Measurements from ENCODE around the gene AMDHD2. TPM values are rescaled to one million over a fixed set of nuclear protein-coding genes. Genes with fewer than 3 reads are reported as not detected.
"Not testable (repeated sequence)": the region's sequence is repeated elsewhere in the genome, so short reads cannot be mapped to it uniquely, and the experiment has no call there.

AMDHD2 gene
- total and polyA plus RNA-seq, 2 of the 13 experiments (the other 11 are each of a cell fraction or from before 2014, with no cell fraction given) = 33.5 to 39.1 TPM

DNA sequence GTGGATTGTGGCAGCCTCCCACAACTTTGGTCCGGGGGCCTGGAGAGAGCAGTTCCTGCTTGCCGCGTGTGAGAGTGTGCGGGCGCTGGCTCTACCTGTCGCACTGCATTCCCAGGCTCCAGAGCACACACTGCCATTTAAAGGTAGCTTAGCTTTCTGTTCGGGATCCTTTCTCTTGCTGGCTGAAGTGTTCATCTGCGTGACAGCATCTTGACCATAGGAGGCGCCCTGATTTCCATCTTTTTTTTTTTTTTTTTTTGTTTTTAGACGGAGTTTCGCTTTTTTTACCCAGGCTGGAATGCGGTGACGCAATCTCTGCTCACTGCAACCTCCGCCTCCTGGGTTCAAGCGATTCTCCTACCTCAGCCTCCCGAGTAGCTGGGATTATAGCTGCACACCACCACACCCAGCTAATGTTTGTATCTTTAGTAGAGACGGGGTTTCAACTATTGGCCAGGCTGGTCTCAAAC is 31.3 kb downstream of the AMDHD2 start:
- H3K79me2 ChIP-seq (ENCODE audit: insufficient read depth, low read length); H2AFZ ChIP-seq (ENCODE audit: low read length); intact Hi-C loops (cut with micrococcal nuclease; ENCODE audit: unreplicated experiment); H3K4me1 ChIP-seq (ENCODE audit: insufficient read depth, low read length); H3K9me3 ChIP-seq (ENCODE audit: low read length); H4K20me1 ChIP-seq (ENCODE audit: insufficient read depth, low read length); H3K36me3 ChIP-seq (replicated peaks in 1 of 2; ENCODE audit: control insufficient read depth in 1 of 2, insufficient read depth in 2 of 2, low read length in 2 of 2); BruUV-seq (replicated peaks); H3K27me3 ChIP-seq (ENCODE audit: control insufficient read depth in 1 of 2, insufficient read depth in 2 of 2, low read length in 2 of 2); CTCF ChIA-PET (ENCODE audit: low intra/inter-chr PET ratio, low total read pairs); FAIRE-seq; in situ Hi-C loops (cut with HindIII; ENCODE audit: extremely low pct_ligation_motif_present, low pct_unique_long_range_greater_than_20kb); TF ChIP-seq FOXP1 (IDR thresholded peaks at IDR 0.05): not testable (repeated sequence)
- POLR2A ChIA-PET = interaction anchor here (0.7 to 1.2 kb wide), 5 partner anchors 11 to 454 kb away, joined by 3 to 5 read pairs (median 4); partner anchors contain the start of gene PDPK1
- peak overlapping the region; percentile 57 for H3K27ac ChIP-seq (ENCODE audit: extremely low read length, insufficient read depth, low read length)
- H3K4me3 ChIP-seq (replicated peaks in 1 of 3; ENCODE audit: insufficient read depth in 1 of 3, low read depth in 2 of 3, low read length in 3 of 3) = peak overlapping the region; percentile 58 to 80 (median 59)
- H3K9ac ChIP-seq (ENCODE audit: insufficient read depth, low read depth, low read length) = peak overlapping the region; percentile 54
- peak overlapping the region; percentile 92 for H3K4me2 ChIP-seq (ENCODE audit: low read depth, low read length)
- DNase-seq (ENCODE audit: low spot score) (peak; percentile 52), ATAC-seq (peak; percentile 60)
- WGBS (ENCODE audit: low lambda C conversion rate) = 5% methylated on average over 11 of the region's 17 CpGs
- TF ChIP-seq SALL1 (CRISPR knock-in tag; IDR thresholded peaks at IDR 0.05) = peak; percentile 22; the same call in 1 of the 2 replicates
- TF ChIP-seq CREB1 (IDR thresholded peaks at IDR 0.05) = peak; percentile 43; the same call in 1 of the 2 replicates
- TF ChIP-seq CREB1 (CRISPR knock-in tag; IDR thresholded peaks at IDR 0.05) = 0 out of 2 replicates have a peak, but pooled peaks have one; percentile 38
- TF ChIP-seq, protein P1, sequence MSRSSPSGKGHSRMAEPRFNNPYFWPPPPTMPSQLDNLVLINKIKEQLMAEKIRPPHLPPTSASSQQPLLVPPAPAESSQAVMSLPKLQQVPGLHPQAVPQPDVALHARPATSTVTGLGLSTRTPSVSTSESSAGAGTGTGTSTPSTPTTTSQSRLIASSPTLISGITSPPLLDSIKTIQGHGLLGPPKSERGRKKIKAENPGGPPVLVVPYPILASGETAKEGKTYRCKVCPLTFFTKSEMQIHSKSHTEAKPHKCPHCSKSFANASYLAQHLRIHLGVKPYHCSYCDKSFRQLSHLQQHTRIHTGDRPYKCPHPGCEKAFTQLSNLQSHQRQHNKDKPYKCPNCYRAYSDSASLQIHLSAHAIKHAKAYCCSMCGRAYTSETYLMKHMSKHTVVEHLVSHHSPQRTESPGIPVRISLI (CRISPR knock-in tag; IDR thresholded peaks at IDR 0.05; ENCODE audit: borderline replicate concordance) = peak; percentile 97
- peak; percentile 84 for TF ChIP-seq CEBPB (IDR thresholded peaks at IDR 0.05; ENCODE audit: borderline replicate concordance, low read depth, low read length)
- peak; percentile 95 for TF ChIP-seq TEAD3 (CRISPR knock-in tag; optimal IDR thresholded peaks at IDR 0.05; ENCODE audit: borderline replicate concordance)
- TF ChIP-seq, protein P2, sequence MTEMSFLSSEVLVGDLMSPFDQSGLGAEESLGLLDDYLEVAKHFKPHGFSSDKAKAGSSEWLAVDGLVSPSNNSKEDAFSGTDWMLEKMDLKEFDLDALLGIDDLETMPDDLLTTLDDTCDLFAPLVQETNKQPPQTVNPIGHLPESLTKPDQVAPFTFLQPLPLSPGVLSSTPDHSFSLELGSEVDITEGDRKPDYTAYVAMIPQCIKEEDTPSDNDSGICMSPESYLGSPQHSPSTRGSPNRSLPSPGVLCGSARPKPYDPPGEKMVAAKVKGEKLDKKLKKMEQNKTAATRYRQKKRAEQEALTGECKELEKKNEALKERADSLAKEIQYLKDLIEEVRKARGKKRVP (CRISPR knock-in tag; IDR thresholded peaks at IDR 0.05) = peak in 1 of 2 experiments; percentile 83; a peak in 2 of 4 replicates
- 0 out of 2 replicates have a peak, but pooled peaks have one; percentile 12 for TF ChIP-seq FOXP1 (CRISPR knock-in tag; IDR thresholded peaks at IDR 0.05)
- TF ChIP-seq, protein P3, sequence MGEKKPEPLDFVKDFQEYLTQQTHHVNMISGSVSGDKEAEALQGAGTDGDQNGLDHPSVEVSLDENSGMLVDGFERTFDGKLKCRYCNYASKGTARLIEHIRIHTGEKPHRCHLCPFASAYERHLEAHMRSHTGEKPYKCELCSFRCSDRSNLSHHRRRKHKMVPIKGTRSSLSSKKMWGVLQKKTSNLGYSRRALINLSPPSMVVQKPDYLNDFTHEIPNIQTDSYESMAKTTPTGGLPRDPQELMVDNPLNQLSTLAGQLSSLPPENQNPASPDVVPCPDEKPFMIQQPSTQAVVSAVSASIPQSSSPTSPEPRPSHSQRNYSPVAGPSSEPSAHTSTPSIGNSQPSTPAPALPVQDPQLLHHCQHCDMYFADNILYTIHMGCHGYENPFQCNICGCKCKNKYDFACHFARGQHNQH (CRISPR knock-in tag; IDR thresholded peaks at IDR 0.05) = peak; percentile 17; the same call in 1 of the 2 replicates
- peak; percentile 92 for TF ChIP-seq ZMYM3 (CRISPR knock-in tag; IDR thresholded peaks at IDR 0.05)
- peak; percentile 75; the same call in 1 of the 2 replicates for TF ChIP-seq ZMYM2 (CRISPR knock-in tag; IDR thresholded peaks at IDR 0.05)
- TF ChIP-seq SAP130 (CRISPR knock-in tag; IDR thresholded peaks at IDR 0.05; ENCODE audit: low read depth) = peak; percentile 59
- TF ChIP-seq, protein P4, sequence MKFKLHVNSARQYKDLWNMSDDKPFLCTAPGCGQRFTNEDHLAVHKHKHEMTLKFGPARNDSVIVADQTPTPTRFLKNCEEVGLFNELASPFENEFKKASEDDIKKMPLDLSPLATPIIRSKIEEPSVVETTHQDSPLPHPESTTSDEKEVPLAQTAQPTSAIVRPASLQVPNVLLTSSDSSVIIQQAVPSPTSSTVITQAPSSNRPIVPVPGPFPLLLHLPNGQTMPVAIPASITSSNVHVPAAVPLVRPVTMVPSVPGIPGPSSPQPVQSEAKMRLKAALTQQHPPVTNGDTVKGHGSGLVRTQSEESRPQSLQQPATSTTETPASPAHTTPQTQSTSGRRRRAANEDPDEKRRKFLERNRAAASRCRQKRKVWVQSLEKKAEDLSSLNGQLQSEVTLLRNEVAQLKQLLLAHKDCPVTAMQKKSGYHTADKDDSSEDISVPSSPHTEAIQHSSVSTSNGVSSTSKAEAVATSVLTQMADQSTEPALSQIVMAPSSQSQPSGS (CRISPR knock-in tag; IDR thresholded peaks at IDR 0.05) = peak; percentile 82; the same call in 1 of the 2 replicates
- TF ChIP-seq, protein P5, sequence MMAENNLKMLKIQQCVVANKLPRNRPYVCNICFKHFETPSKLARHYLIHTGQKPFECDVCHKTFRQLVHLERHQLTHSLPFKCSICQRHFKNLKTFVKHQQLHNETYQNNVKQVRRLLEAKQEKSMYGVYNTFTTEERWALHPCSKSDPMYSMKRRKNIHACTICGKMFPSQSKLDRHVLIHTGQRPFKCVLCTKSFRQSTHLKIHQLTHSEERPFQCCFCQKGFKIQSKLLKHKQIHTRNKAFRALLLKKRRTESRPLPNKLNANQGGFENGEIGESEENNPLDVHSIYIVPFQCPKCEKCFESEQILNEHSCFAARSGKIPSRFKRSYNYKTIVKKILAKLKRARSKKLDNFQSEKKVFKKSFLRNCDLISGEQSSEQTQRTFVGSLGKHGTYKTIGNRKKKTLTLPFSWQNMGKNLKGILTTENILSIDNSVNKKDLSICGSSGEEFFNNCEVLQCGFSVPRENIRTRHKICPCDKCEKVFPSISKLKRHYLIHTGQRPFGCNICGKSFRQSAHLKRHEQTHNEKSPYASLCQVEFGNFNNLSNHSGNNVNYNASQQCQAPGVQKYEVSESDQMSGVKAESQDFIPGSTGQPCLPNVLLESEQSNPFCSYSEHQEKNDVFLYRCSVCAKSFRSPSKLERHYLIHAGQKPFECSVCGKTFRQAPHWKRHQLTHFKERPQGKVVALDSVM (CRISPR knock-in tag; IDR thresholded peaks at IDR 0.05) = peak; percentile 99
- TF ChIP-seq, protein P6, sequence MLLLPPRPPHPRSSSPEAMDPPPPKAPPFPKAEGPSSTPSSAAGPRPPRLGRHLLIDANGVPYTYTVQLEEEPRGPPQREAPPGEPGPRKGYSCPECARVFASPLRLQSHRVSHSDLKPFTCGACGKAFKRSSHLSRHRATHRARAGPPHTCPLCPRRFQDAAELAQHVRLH (CRISPR knock-in tag; IDR thresholded peaks at IDR 0.05; ENCODE audit: borderline replicate concordance, low read depth) = 0 out of 2 replicates have a peak, but pooled peaks have one; percentile 37
- peak; percentile 47; the same call in 1 of the 2 replicates for TF ChIP-seq MED1 (CRISPR knock-in tag; IDR thresholded peaks at IDR 0.05)
